Activated CD8-positive, alpha-beta T cell treated with anti-CD3 and anti-CD28 coated beads for 36 hours (primary cell): ENCODE data around the gene IGFBPL1. TPM values are rescaled to one million over a fixed set of nuclear protein-coding genes. Genes with fewer than 3 reads are reported as not detected.

Experiments
- ATAC-seq: fragments of 200-7000 bp; cut with Tn5 transposase; one replicate; pipeline ENCODE4 v1.10.0; 2021; ENCODE audit warnings: mild to moderate bottlenecking, moderate library complexity
- CTCF ChIA-PET: fragments of 350-600 bp; sonication (Branson Sonifier 250); formaldehyde crosslinking; loops from one replicate; lab custom pipeline; 2021; ENCODE audit warnings: antibody characterized with exemption; lab: Charles Lee
- POLR2A ChIA-PET: fragments of 350-600 bp; sonication (Branson Sonifier 250); formaldehyde crosslinking; loops from one replicate; lab custom pipeline; 2021; ENCODE audit warnings: antibody characterized with exemption; lab: Charles Lee
- DNase-seq: peaks from one replicate; pipeline ENCODE4 v3.0.0-alpha.2; 2020
- H3K27ac Mint-ChIP-seq: one replicate; pipeline ENCODE4 v1.8.0; 2021; ENCODE audit warnings: mild to moderate bottlenecking, mixed read lengths
- H3K27me3 Mint-ChIP-seq: one replicate; pipeline ENCODE4 v1.8.0; 2021; ENCODE audit warnings: mixed read lengths
- H3K36me3 Mint-ChIP-seq: one replicate; pipeline ENCODE4 v1.8.0; 2021; ENCODE audit warnings: low read depth, mixed read lengths
- H3K4me1 Mint-ChIP-seq: one replicate; pipeline ENCODE4 v1.8.0; 2021; ENCODE audit warnings: low read depth, mixed read lengths
- H3K4me3 Mint-ChIP-seq: one replicate; pipeline ENCODE4 v1.8.0; 2021; ENCODE audit warnings: mild to moderate bottlenecking, moderate library complexity, mixed read lengths
- H3K9me3 Mint-ChIP-seq: one replicate; pipeline ENCODE4 v1.8.0; 2021; ENCODE audit warnings: mixed read lengths
- CTCF ChIP-seq: fragments of 200-600 bp; IDR thresholded peaks from one replicate; pipeline ENCODE4 v1.8.0; 2022; ENCODE audit warnings: antibody characterized with exemption, mild to moderate bottlenecking
- intact Hi-C: fragments of 100-400 bp; cut with micrococcal nuclease; formaldehyde crosslinking; loops from one replicate; pipeline ENCODE4 v1.10.0; 2022
- total RNA-seq, 2 experiments: library from RNA; stranded (reverse); gene quantifications; one replicate each; pipeline ENCODE4 v1.2.3, GENCODE V29; 2021

The IGFBPL1 gene
- total RNA-seq, 2 experiments from 2014 or later, result not detected

- Mint-ChIP-seq H3K27ac (no peak overlapping the region), H3K4me3 (no peak overlapping the region), H3K4me1 (no peaks in the 10 kb centered on the region), H3K36me3 (no peaks in the 10 kb centered on the region), H3K27me3 (peaks cover 3% of the 10 kb centered on the region), H3K9me3 (no peaks in the 10 kb centered on the region)
- ChIA-PET POLR2A (no interaction called here), CTCF (interaction anchor here (1.2 kb wide), 1 partner anchor 287 kb away, joined by 3 read pairs; no protein-coding TSS in a partner anchor)
- ATAC-seq, result no peak
- intact Hi-C loops, result no loop called here
- no peak for DNase-seq
- no peak for TF ChIP-seq CTCF
These were observed 49.2 kb downstream of the IGFBPL1 start for GRCh38 chr9:38374847-38375571.

- DNase-seq (no peak), ATAC-seq (no peak)
- H3K27ac Mint-ChIP-seq, result no peak overlapping the region
- H3K4me3 Mint-ChIP-seq, result no peak overlapping the region
- H3K36me3 Mint-ChIP-seq, result no peaks in the 10 kb centered on the region
- intact Hi-C loops, result no loop called here
- TF ChIP-seq CTCF, result no peak
- H3K4me1 Mint-ChIP-seq, result no peaks in the 10 kb centered on the region
- ChIA-PET POLR2A (no interaction called here), CTCF (interaction anchor here (1.1 to 1.2 kb wide), 2 partner anchors 10 to 286 kb away, joined by 3 to 4 read pairs; no protein-coding TSS in a partner anchor)
- peaks cover 5% of the 10 kb centered on the region for H3K27me3 Mint-ChIP-seq
- no peaks in the 10 kb centered on the region for H3K9me3 Mint-ChIP-seq
These were observed 50.6 kb downstream of the IGFBPL1 start for GRCh38 chr9:38373679-38374078.

GRCh38 chr9:38372762-38373619 is 51.3 kb downstream of the IGFBPL1 start:
- Mint-ChIP-seq H3K27ac (no peak overlapping the region), H3K9me3 (no peaks in the 10 kb centered on the region), H3K36me3 (no peaks in the 10 kb centered on the region), H3K4me1 (no peaks in the 10 kb centered on the region), H3K4me3 (no peak overlapping the region), H3K27me3 (peaks cover 5% of the 10 kb centered on the region)
- ATAC-seq, result no peak
- ChIA-PET CTCF (interaction anchor here (1.1 kb wide), 1 partner anchor 9 kb away, joined by 4 read pairs; no protein-coding TSS in a partner anchor), POLR2A (no interaction called here)
- no peak for TF ChIP-seq CTCF
- no peak for DNase-seq
- intact Hi-C loops, result no loop called here

- peak; percentile 53 for ATAC-seq
- CTCF ChIA-PET, result no interaction called here
- intact Hi-C loops, result no loop called here
These were observed 52.8 kb downstream of the IGFBPL1 start for GRCh38 chr9:38371495-38371894.

More at GRCh38 chr9:38371495-38371894, 52.8 kb downstream of the IGFBPL1 start:
- Mint-ChIP-seq H3K4me1 (no peaks in the 10 kb centered on the region), H3K27ac (no peak overlapping the region), H3K4me3 (no peak overlapping the region), H3K27me3 (peaks cover 5% of the 10 kb centered on the region), H3K9me3 (no peaks in the 10 kb centered on the region), H3K36me3 (no peaks in the 10 kb centered on the region)
- TF ChIP-seq CTCF, result no peak
- POLR2A ChIA-PET, result interaction anchor here (0.6 kb wide), 1 partner anchor 441 kb away, joined by 3 read pairs; no protein-coding TSS in a partner anchor
- DNase-seq, result peak; percentile 46
